T-cell (primary cell): ENCODE data around the gene TRAK2. TPM values are rescaled to one million over a fixed set of nuclear protein-coding genes. Genes with fewer than 3 reads are reported as not detected.

Source experiments
- ATAC-seq, 4 experiments: fragments of 200-7000 bp in 3 of 4; fragments of 150-1000 bp in 1 of 4; cut with Tn5 transposase; replicated peaks in 1 of 4; 1 replicate in 3 of 4; 2 replicates in 1 of 4; pipeline ENCODE4 v1.10.0; 2021; ENCODE audit warnings: moderate library complexity in 3 of 4, mild to moderate bottlenecking in 2 of 4, moderate number of reproducible peaks in 1 of 4
- CTCF ChIA-PET, 2 donors: fragments of 300-600 bp; sonication (Branson Sonifier 250); formaldehyde crosslinking; loops; one replicate each; lab custom pipeline; 2022; ENCODE audit warnings: antibody characterized with exemption in 2 of 2; lab: Charles Lee
- POLR2A ChIA-PET, 2 donors: fragments of 300-600 bp; sonication (Branson Sonifier 250); formaldehyde crosslinking; loops; one replicate each; lab custom pipeline; 2022; ENCODE audit warnings: antibody characterized with exemption in 2 of 2; lab: Charles Lee
- DNase-seq, 35 experiments: peaks; one replicate each; pipeline versions ENCODE4 v3.0.0 to v3.0.0-alpha.2; 2013 to 2023
- H3K27ac ChIP-seq: one replicate; pipeline ENCODE4 v1.5.1; 2013; ENCODE audit warnings: low read length
- H3K27me3 ChIP-seq, 2 experiments: replicated peaks in 1 of 2; 1 replicate in 1 of 2; 2 replicates in 1 of 2; pipeline versions ENCODE4 v1.6.1 to v1.7.0; 2013; ENCODE audit warnings: low read length in 1 of 2, mixed read lengths in 1 of 2; ENCODE audit not compliant: control insufficient read depth in 2 of 2, insufficient read depth in 2 of 2; ENCODE audit errors: extremely low read depth in 1 of 2
- H3K36me3 ChIP-seq, 2 donors: 1 replicate in 1 of 2; 2 replicates in 1 of 2; pipeline versions ENCODE4 v1.6.1 to v1.7.0; 2013; ENCODE audit warnings: low read length in 1 of 2; ENCODE audit not compliant: control insufficient read depth in 2 of 2, insufficient read depth in 1 of 2; ENCODE audit errors: extremely low read depth in 1 of 2
- H3K4me1 ChIP-seq, 2 experiments: 1 replicate in 1 of 2; 2 replicates in 1 of 2; pipeline versions ENCODE4 v1.6.1 to v1.7.0; 2013; ENCODE audit warnings: low read length in 2 of 2, mixed read lengths in 1 of 2; ENCODE audit not compliant: insufficient read depth in 2 of 2, control insufficient read depth in 1 of 2; ENCODE audit errors: extremely low read depth in 1 of 2
- H3K4me3 ChIP-seq, 2 donors: 1 replicate in 1 of 2; 2 replicates in 1 of 2; pipeline versions ENCODE4 v1.5.1 to v1.7.0; 2013; ENCODE audit warnings: mild to moderate bottlenecking in 2 of 2, low read length in 1 of 2, moderate library complexity in 1 of 2; ENCODE audit not compliant: control insufficient read depth in 1 of 2; ENCODE audit errors: extremely low read depth in 1 of 2
- H3K9me3 ChIP-seq: 2 replicates; pipeline ENCODE4 v1.7.0; 2013
- H3K27ac Mint-ChIP-seq, 2 donors: one replicate each; pipeline ENCODE4 v1.8.0; 2020 to 2021; ENCODE audit warnings: mild to moderate bottlenecking in 2 of 2, mixed read lengths in 2 of 2
- H3K27me3 Mint-ChIP-seq, 2 donors: one replicate each; pipeline ENCODE4 v1.8.0; 2021 to 2022; ENCODE audit warnings: mixed read lengths in 2 of 2
- H3K36me3 Mint-ChIP-seq: one replicate; pipeline ENCODE4 v1.8.0; 2021; ENCODE audit warnings: mixed read lengths
- H3K4me1 Mint-ChIP-seq, 3 donors: one replicate each; pipeline ENCODE4 v1.8.0; 2020 to 2022; ENCODE audit warnings: mixed read lengths in 3 of 3, mild to moderate bottlenecking in 1 of 3
- H3K4me3 Mint-ChIP-seq, 3 donors: one replicate each; pipeline ENCODE4 v1.8.0; 2020 to 2022; ENCODE audit warnings: mild to moderate bottlenecking in 3 of 3, mixed read lengths in 3 of 3, moderate library complexity in 3 of 3
- H3K9me3 Mint-ChIP-seq, 3 donors: one replicate each; pipeline ENCODE4 v1.8.0; 2020 to 2022; ENCODE audit warnings: mixed read lengths in 3 of 3
- WGBS: methylation state at CpG from one replicate; pipeline ENCODE4 v1.1.5; 2013; ENCODE audit warnings: missing lambda C conversion rate; ENCODE audit not compliant: insufficient coverage; 5-methylcytosine and 5-hydroxymethylcytosine counted together
- total RNA-seq, 35 experiments: library from RNA in 6 of 35; stranded (reverse) in 6 of 35; fragments of 120-200 nt in 1 of 35; gene quantifications; one replicate each; pipeline versions ENCODE4 v1.2.1 to v1.2.4 and lab custom pipeline; 2013 to 2026

The TRAK2 gene
- total RNA-seq, 5 donors from 2014 or later (not counting 1 experiment from before 2014, with no cell fraction given), result 39.5 to 47.9 (median 43.4) TPM

DNA sequence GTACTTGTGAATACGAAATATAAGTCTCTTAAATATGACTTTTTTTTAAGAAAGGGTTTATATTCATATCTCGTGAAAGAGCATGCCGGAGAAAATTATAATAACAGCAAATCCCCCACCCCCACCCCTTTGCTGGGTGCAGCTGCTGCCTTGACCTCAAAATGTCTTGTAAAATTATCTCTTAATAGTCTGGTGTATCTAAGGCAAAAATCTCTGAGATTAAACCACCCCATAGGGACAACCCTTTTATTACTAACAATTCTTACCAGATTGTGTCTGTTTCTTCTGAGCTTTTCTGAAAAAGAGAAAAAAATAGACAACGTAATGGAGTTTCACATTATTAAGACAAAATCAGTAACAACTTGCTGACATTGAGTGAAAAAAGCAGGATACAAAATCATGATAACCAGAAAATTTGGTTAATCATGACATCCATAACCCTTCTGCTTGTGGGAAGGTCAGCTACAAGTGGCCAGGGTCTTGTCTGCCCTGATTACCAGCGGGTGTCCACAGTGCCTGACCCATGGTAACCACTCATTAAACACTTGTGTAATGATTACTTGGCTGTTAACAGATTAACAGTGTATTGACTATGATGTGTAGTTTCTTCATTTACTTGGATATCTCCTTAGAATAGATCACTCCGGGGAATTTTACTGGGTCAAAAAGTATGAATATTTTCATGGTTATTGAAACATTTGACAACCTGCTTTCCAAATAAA is 1.8 kb upstream of the TRAK2 start:
- POLR2A ChIA-PET, result interaction anchor here (0.8 to 1.1 kb wide), 2 partner anchors 192 to 328 kb away, joined by 3 read pairs; partner anchors contain the start of gene ALS2 (in 1 of the 2)
- DNase-seq (no peak), ATAC-seq (no peak)
- Mint-ChIP-seq H3K4me3 (peak overlapping the region; percentile 82 to 99 (median 89)), H3K9me3 (no peaks in the 10 kb centered on the region), H3K36me3 (peaks cover 8% of the 10 kb centered on the region), H3K27ac (no peak overlapping the region), H3K27me3 (no peaks in the 10 kb centered on the region), H3K4me1 (peaks cover 32 to 41% (median 36%) of the 10 kb centered on the region in 3 donors)
- no peaks in the 10 kb centered on the region for H3K27me3 ChIP-seq
- H3K27ac ChIP-seq, result no peak overlapping the region
- CTCF ChIA-PET, result interaction anchor here in 1 of 2 donors (0.6 kb wide), 1 partner anchor 40 kb away, joined by 3 read pairs; no protein-coding TSS in a partner anchor
- H3K4me3 ChIP-seq, result no peak overlapping the region
- H3K9me3 ChIP-seq, result no peaks in the 10 kb centered on the region
- 100% methylated on average over 1 of the region's 6 CpGs for WGBS
- H3K4me1 ChIP-seq, result peaks cover 18 to 25% of the 10 kb centered on the region in 2 experiments
- no peaks in the 10 kb centered on the region for H3K36me3 ChIP-seq

DNA sequence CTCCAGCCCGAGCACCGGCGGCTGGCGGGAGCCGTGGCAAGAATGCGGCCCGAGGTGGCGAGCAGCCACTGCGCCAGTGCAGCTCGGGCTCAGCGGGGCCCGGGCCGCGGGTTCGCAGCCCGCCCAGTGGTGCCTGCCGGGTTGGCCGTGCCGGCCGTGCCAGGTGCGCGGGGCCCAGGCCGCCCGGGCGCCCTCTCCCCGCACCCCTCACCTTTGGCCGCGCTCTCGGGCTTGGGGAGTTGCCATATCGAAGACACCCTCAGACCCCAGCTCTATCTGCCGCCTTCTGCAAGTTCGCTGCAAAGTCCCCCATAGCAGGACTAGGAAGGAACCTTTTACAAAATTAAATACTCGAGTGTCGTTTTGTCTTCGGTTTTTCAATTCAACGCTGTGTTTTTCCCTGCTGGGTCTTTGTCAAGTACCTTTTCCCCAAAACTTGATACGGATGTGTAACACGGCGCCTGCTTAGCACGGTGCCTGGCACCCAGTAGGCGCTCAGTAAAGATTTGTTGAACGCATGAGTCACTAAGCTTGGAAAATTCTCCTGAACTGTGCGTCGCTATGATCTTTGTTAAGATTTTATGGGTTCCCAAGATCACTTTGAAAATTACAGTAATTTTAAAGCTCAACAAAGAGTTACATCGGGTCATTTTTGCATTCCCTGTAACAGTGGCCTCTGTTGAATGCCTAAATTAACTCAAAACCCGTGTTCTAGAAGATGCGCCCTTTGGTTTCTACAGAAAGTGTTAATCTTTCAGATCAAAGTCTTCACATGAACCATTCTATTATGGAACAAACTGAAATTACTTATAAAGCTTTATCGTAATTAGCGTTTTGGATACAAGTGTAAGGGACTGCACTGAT is 1.0 kb upstream of the TRAK2 start:
- 17% methylated on average over 47 of the region's 49 CpGs for WGBS

DNA sequence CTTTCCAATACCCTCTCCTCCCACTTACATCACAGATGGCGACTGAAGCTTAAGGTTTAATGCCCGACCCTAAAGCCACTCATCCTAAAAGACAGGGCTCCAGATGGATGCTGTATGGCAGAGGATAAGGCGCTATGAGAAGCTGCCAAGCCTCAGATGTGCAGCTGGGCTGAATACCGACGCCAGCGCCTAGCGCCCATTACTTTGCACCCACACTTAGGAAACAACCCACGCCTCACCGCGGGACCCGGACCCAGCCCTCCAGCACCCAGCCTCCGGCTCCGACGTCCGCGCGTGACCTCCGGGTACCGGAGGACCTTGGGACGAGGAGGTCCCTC is 335 bp downstream of the TRAK2 start:
- 0% methylated on average over 17 of the region's 20 CpGs for WGBS
- DNase-seq (no peak), ATAC-seq (peak; percentile 7 to 23 (median 14))
- peaks cover 14% of the 10 kb centered on the region for H3K36me3 Mint-ChIP-seq
- peak overlapping the region; percentile 92 to 95 for H3K27ac Mint-ChIP-seq
- Histone ChIP-seq H3K9me3 (no peaks in the 10 kb centered on the region), H3K4me3 (peak overlapping the region; percentile 86 to 95), H3K36me3 (no peaks in the 10 kb centered on the region), H3K4me1 (peaks cover 35 to 36% of the 10 kb centered on the region in 2 experiments), H3K27me3 (no peaks in the 10 kb centered on the region), H3K27ac (peak overlapping the region; percentile 79)
- H3K4me3 Mint-ChIP-seq, result peak overlapping the region; percentile 96 to 99 (median 96)
- CTCF ChIA-PET, result interaction anchor here (0.5 to 1.9 kb wide), 12 partner anchors 16 to 1564 kb away, joined by 3 to 16 read pairs (median 3); partner anchors contain the start of genes CASP8 (in 1 of the 2), KCTD18 (in 1 of the 2) and NBEAL1 (in 1 of the 2)
- no peaks in the 10 kb centered on the region for H3K27me3 Mint-ChIP-seq
- POLR2A ChIA-PET, result interaction anchor here (0.6 to 1.1 kb wide), 11 partner anchors 29 to 1320 kb away, joined by 3 to 12 read pairs (median 5); partner anchors contain the start of gene CLK1 (in 1 of the 2)
- H3K9me3 Mint-ChIP-seq, result no peaks in the 10 kb centered on the region
- H3K4me1 Mint-ChIP-seq, result peaks cover 32 to 63% (median 58%) of the 10 kb centered on the region in 3 donors

More for the DNA sequence above, 1.0 kb upstream of the TRAK2 start:
- H3K36me3 ChIP-seq, result no peaks in the 10 kb centered on the region
- H3K27ac ChIP-seq, result no peak overlapping the region
- H3K27me3 Mint-ChIP-seq, result no peaks in the 10 kb centered on the region
- peaks cover 32 to 49% (median 44%) of the 10 kb centered on the region in 3 donors for H3K4me1 Mint-ChIP-seq
- peak overlapping the region; percentile 86 to 95 for H3K4me3 ChIP-seq
- no peak for DNase-seq
- H3K9me3 ChIP-seq, result no peaks in the 10 kb centered on the region
- ATAC-seq, result peak; percentile 9 to 32 (median 23)
- CTCF ChIA-PET, result interaction anchor here in 1 of 2 donors (0.6 to 1.9 kb wide), 2 partner anchors 39 to 220 kb away, joined by 3 to 16 read pairs; no protein-coding TSS in a partner anchor
- no peaks in the 10 kb centered on the region for H3K27me3 ChIP-seq
- H3K9me3 Mint-ChIP-seq, result no peaks in the 10 kb centered on the region
- peak overlapping the region; percentile 82 to 99 (median 89) for H3K4me3 Mint-ChIP-seq
- peak overlapping the region; percentile 49 to 77 for H3K27ac Mint-ChIP-seq
- POLR2A ChIA-PET, result interaction anchor here (0.8 to 1.1 kb wide), 3 partner anchors 191 to 328 kb away, joined by 3 read pairs; partner anchors contain the start of gene ALS2 (in 1 of the 2)
- H3K4me1 ChIP-seq, result peaks cover 25 to 31% of the 10 kb centered on the region in 2 experiments
- H3K36me3 Mint-ChIP-seq, result peaks cover 8% of the 10 kb centered on the region

DNA sequence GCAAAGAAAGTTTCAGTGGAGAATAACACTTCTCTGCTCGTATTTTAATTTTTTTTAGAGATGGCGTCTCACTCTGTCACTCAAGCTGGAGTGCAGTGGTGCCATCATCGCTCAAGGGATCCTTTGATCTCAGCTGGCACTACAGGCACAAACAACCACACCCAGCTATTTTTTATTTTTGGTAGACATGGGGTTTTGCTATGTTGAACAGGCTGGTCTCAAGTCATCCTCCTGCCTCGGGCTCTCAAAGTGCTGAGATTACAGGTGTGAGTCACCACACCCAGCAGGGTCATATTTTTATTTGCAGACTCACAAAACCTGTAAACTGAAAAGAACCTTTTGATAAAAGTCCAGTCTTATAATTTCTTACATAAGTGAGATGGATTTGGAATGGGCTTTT is 2.6 kb downstream of the TRAK2 start:
- 60% methylated on average over 1 of the region's 4 CpGs for WGBS
- Mint-ChIP-seq H3K27me3 (no peaks in the 10 kb centered on the region), H3K4me3 (peak overlapping the region; percentile 59 to 99 (median 65)), H3K9me3 (no peaks in the 10 kb centered on the region), H3K27ac (peak overlapping the region; percentile 62 to 74), H3K36me3 (peaks cover 14% of the 10 kb centered on the region), H3K4me1 (peaks cover 27 to 68% (median 68%) of the 10 kb centered on the region in 3 donors)
- ATAC-seq (peak in 1 of 4 experiments; percentile 7), DNase-seq (peak in 29 of 35 experiments; percentile 6 to 62 (median 24))
- H3K9me3 ChIP-seq, result no peaks in the 10 kb centered on the region
- peaks cover 35 to 36% of the 10 kb centered on the region in 2 experiments for H3K4me1 ChIP-seq
- no peaks in the 10 kb centered on the region for H3K27me3 ChIP-seq
- peak overlapping the region; percentile 39 for H3K27ac ChIP-seq
- H3K36me3 ChIP-seq, result no peaks in the 10 kb centered on the region
- CTCF ChIA-PET, result interaction anchor here in 1 of 2 donors (0.6 kb wide), 2 partner anchors 13 to 202 kb away, joined by 3 to 5 read pairs; no protein-coding TSS in a partner anchor
- H3K4me3 ChIP-seq, result no peak overlapping the region
- POLR2A ChIA-PET, result interaction anchor here in 1 of 2 donors (0.5 to 0.8 kb wide), 6 partner anchors 16 to 259 kb away, joined by 3 to 6 read pairs (median 4); no protein-coding TSS in a partner anchor

DNA sequence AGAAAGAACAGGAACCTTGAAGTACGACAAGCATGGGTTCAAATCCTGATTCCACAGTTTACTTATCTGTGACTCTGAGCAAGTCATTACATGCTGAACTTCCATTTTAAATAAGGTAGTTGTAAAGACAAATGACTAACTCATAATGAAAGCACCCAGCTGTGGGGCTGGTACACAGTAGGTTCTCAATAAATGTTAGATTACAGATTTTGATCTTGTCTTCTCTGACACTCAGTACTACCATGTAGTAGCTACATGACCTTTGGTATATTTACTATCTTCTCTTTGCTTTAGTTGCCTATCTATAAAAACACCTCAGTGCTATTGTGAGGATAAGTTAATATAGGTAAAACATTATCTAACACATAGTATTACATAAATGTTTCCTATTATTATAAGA is 3.2 kb downstream of the TRAK2 start:
- Mint-ChIP-seq H3K4me3 (peak overlapping the region in 2 of 3 donors; percentile 65 to 99), H3K9me3 (no peaks in the 10 kb centered on the region), H3K27me3 (no peaks in the 10 kb centered on the region), H3K4me1 (peaks cover 21 to 67% (median 63%) of the 10 kb centered on the region in 3 donors), H3K36me3 (peaks cover 14% of the 10 kb centered on the region), H3K27ac (peak overlapping the region; percentile 62 to 74)
- ChIA-PET POLR2A (interaction anchor here (0.5 to 1.1 kb wide), 4 partner anchors 12 to 640 kb away, joined by 3 to 4 read pairs (median 3); no protein-coding TSS in a partner anchor), CTCF (interaction anchor here in 1 of 2 donors (0.6 kb wide), 1 partner anchor 14 kb away, joined by 3 read pairs; no protein-coding TSS in a partner anchor)
- Histone ChIP-seq H3K27ac (peak overlapping the region; percentile 3), H3K36me3 (no peaks in the 10 kb centered on the region), H3K4me1 (peaks cover 35 to 36% of the 10 kb centered on the region in 2 experiments), H3K27me3 (no peaks in the 10 kb centered on the region), H3K4me3 (no peak overlapping the region), H3K9me3 (no peaks in the 10 kb centered on the region)
- ATAC-seq (no peak), DNase-seq (no peak)
- no CpG with 5 or more reads among the region's 1 CpG for WGBS
